ENCODE measurements around the gene NACAD.
"Not testable (repeated sequence)": the region's sequence is repeated elsewhere in the genome, so short reads cannot be mapped to it uniquely, and the experiment has no call there.

Gene NACAD

DNA sequence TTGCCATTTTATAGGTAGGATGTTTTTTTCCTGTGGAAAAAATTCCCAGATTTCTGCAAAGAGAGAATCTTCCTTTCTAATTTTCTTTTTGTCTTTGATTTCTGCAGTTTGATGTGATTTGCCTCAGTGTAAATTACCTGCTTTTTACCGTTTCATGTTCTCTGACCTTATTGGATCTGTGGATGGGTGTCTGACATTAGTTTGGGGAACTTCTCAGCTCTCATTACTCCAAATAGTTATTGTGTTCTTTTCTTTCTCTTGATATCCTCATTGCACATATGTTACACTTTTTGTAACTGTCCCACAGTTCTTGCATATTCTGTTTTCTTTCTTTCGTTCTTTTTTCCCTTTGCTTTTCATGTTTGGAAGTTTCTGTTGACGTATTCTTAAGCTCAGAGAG, 28.5 kb downstream of the NACAD start:
- no peak for DNase-seq (ENCODE audit: extremely low read depth in 1 of 2, low read depth in 1 of 2)

GRCh38 chr7:45057878-45058277, 30.9 kb downstream of the NACAD start:
- no peak for DNase-seq (ENCODE audit: extremely low read depth in 1 of 2, low read depth in 1 of 2)

GRCh38 chr7:45055594-45056219, 33.1 kb downstream of the NACAD start:
- DNase-seq (ENCODE audit: extremely low read depth in 1 of 2, low read depth in 1 of 2), result no peak

- no peak for DNase-seq (ENCODE audit: extremely low read depth in 1 of 2, low read depth in 1 of 2)
These were observed 33.8 kb downstream of the NACAD start for GRCh38 chr7:45055016-45055415.

GRCh38 chr7:45054442-45054841, 34.3 kb downstream of the NACAD start:
- no peak for DNase-seq (ENCODE audit: extremely low read depth in 1 of 2, low read depth in 1 of 2)

GRCh38 chr7:45053941-45054340, 34.8 kb downstream of the NACAD start:
- no peak for DNase-seq (ENCODE audit: extremely low read depth in 1 of 2, low read depth in 1 of 2)

GRCh38 chr7:45053401-45053800, 35.4 kb downstream of the NACAD start:
- no peak for DNase-seq (ENCODE audit: extremely low read depth in 1 of 2, low read depth in 1 of 2)

GRCh38 chr7:45052011-45052410, 36.8 kb downstream of the NACAD start:
- DNase-seq (ENCODE audit: extremely low read depth in 1 of 2, low read depth in 1 of 2), result no peak

- no peak for DNase-seq (ENCODE audit: extremely low read depth in 1 of 2, low read depth in 1 of 2)
These were observed 38.6 kb downstream of the NACAD start for GRCh38 chr7:45050198-45050597.

DNA sequence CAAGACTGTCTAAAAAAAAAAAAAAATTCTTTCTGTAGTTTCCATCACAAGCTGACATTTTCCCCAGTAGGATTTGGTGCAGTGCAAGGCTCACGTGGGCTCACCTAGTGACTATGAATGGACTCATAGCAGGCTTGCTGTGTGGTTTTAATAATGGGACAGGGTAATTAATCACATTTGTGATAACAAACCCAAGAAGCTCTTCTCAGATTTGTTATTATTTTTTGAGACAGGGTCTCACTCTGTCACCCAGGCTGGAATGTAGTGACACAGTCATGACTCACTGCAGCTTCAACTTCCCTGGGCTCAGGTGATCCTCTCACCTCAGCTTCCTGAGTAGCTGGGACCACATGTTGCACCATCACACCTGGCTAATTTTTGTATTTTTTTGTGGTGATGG, 40.0 kb downstream of the NACAD start:
- no peak for DNase-seq (ENCODE audit: extremely low read depth in 1 of 2, low read depth in 1 of 2)

DNA sequence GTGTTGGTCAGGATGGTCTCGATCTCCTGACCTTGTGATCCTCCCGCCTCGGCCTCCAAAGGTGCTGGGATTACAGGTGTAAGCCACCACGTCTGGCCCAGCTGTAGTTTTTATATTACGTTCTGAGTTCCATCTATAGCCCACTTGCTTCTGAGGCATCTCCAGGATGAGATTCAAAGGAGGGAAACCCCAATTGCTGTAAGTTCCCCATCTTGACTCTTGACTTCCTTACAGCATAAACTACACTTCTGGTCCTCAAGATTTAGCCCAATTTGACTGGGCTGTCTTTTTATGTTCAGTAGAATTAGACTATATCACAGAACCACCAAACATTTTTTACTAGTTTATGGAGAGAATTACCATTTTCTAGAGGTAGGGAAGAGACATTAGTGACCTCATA, 44.4 kb downstream of the NACAD start:
- no peak for DNase-seq (ENCODE audit: extremely low read depth in 1 of 2, low read depth in 1 of 2)

DNA sequence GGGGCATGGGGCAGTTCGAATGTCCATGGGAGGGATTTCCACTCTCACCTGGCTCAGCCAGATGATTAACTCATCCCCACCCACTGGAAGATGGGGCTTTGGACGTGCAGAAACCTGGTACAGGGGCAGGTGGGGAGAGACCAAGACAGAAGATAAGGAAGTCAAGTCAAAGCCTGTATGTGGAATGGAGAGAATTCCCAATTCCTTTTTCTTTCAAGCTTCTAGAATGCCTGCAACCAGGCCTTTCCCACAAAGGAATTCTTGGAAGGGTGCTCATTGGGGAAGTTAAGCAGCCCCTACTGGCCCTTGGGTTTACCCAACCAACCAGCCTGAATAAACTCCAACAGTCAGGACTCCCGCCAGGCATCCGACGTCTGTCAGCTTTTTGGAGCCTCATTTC, 49.7 kb downstream of the NACAD start:
- no peak for DNase-seq (ENCODE audit: extremely low read depth in 1 of 2, low read depth in 1 of 2)

GRCh38 chr7:45037876-45038275, 50.9 kb downstream of the NACAD start:
- no peak for DNase-seq (ENCODE audit: extremely low read depth in 1 of 2, low read depth in 1 of 2)

- DNase-seq (ENCODE audit: extremely low read depth in 1 of 2, low read depth in 1 of 2), result no peak
These were observed 52.0 kb downstream of the NACAD start for GRCh38 chr7:45036796-45037195.

DNA sequence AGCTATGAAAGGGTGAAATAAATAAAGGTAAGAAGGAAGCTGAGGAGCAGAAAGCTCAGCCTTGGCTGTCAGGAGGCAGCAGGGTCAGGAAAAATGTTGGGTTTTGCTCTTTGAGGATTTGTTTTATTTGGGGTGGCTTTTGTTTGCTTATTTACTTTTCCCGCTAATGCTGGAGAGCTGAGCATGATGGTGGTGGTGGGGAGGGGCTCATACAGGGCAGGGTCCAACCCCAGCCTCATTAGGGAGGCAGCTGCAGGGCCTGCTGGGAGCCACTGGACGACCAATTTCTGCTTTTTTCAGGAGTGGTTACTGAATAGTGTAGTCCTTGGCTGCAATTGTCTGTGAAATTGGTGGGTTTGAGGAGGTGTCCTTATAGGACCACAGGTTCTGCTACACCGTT, 52.5 kb downstream of the NACAD start:
- no peak for DNase-seq (ENCODE audit: extremely low read depth in 1 of 2, low read depth in 1 of 2)

DNA sequence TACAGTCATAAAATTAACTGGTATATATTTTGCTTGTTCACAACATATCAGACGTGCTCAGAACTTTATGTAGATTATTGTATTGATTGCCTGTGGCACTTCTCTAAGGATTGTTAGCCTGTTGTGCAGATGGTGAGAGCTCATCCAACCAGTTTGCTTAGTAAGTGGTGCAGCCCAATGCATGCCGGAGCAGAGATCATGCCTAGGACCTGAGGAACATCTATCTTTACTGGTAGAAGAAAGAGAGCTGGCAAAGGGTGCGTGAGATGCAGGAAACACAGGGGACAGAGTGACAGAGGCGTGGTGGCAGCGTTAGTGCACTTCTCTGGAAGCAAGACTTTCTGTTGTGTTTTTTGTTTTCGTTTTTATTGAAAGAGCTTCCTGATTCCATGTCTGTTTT, 52.9 kb downstream of the NACAD start:
- no peak for DNase-seq (ENCODE audit: extremely low read depth in 1 of 2, low read depth in 1 of 2)

DNA sequence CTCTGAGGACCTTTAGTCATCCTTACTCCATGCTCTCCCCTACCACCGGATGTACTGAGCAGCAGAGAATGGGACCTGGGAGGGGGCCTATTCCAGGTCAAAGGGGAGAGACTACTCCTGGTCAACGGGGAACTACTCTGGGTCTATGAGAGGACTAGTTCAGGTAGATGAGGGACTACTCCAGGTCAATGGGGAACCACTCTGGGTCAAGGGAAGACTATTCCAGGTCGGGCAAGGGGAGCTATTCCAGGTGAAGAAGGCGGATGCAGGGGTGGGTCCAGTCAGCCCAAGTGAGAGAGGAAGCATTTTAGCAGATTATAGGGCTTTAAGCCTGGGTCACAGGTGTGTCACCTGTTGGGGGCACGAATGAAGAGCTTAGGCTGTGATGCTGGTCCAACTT, 53.4 kb downstream of the NACAD start:
- DNase-seq (ENCODE audit: extremely low read depth in 1 of 2, low read depth in 1 of 2), result no peak

- not testable (repeated sequence) for DNase-seq (ENCODE audit: extremely low read depth in 1 of 2, low read depth in 1 of 2)
These were observed 54.1 kb downstream of the NACAD start for GRCh38 chr7:45034710-45035109.

DNA sequence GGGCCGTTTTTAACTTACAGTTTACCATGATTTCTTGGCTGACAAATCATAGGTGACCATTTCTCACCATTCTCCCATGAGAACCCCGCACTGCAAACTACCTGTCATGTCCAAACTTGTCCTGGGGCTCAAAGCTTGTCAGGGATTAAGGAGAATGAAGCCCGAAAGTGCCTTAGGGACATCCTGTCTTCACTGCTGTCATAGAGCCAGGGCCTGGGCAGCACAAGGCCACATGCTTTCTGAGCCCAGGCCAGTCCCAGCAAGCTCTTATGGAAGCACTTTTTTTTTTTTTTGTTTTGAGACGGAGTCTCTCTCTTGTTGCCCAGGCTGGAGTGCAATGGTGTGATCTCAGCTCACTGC, 54.9 kb downstream of the NACAD start:
- no peak for DNase-seq (ENCODE audit: extremely low read depth in 1 of 2, low read depth in 1 of 2)

DNA sequence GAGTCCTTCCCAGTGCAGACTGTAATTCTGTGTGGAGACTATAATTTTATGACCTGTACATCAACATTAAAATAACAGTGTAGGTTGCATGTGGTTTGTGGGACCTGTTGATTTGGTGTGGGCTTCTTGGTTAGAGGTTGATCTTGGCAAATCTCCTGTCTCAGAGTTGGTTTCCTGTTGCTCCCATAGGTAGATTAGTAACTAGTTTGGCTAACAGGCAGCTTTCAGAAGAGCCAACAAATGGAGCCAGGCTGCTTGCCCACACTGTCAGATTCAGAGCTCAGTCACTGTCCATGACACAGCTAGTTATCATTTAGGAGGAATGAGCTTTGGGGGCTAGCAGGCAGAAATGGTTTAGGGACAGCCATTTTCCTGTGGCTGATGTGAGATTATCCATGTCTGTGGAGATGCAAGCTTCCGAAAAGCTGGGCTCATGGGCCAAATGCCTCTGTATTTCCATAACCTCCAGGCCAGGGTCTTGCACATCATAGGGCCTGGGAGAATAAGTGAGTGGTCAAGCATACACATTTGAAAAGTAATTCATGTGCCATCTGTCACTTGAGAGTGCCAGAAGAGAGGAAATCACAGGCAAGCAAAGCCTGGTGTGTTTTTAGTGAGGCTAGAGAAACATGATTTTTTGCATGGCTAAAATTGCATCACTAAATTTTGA, 55.4 kb downstream of the NACAD start:
- no peak for DNase-seq (ENCODE audit: extremely low read depth in 1 of 2, low read depth in 1 of 2)

DNA sequence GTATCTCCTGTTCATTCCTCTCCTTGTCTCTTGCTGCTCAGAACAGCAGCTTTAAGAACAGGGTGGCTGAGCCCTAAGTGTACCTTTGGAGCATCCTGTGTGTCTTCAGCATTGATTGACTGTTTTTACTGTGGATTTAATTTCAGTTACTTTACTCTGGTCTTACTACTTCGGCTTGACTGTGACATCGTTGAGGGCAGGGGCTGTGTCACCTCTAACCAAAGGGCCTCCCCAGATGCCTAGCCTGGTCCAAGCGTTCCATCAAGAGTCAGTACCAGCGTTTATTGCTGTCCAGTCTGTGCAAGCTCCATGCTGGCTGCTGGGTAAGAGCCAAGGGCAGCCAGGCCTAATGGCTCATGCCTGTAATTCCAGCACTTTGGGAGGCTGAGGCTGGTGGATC, 56.3 kb downstream of the NACAD start:
- no peak for DNase-seq (ENCODE audit: extremely low read depth in 1 of 2, low read depth in 1 of 2)

GRCh38 chr7:45031829-45032228, 56.9 kb downstream of the NACAD start:
- no peak for DNase-seq (ENCODE audit: extremely low read depth in 1 of 2, low read depth in 1 of 2)

All from stimulated activated CD8-positive, alpha-beta memory T cell treated with anti-CD3 and anti-CD28 coated beads, Interleukin-7, amount 100 ng/mL, for 48 hours (primary cell).